ENCODE data around the gene ZEB2. TPM values are rescaled to one million over a fixed set of nuclear protein-coding genes. Genes with fewer than 3 reads are reported as not detected.

The ZEB2 gene
- total RNA-seq, 1 donor from 2014 or later = 6.3 TPM

DNA sequence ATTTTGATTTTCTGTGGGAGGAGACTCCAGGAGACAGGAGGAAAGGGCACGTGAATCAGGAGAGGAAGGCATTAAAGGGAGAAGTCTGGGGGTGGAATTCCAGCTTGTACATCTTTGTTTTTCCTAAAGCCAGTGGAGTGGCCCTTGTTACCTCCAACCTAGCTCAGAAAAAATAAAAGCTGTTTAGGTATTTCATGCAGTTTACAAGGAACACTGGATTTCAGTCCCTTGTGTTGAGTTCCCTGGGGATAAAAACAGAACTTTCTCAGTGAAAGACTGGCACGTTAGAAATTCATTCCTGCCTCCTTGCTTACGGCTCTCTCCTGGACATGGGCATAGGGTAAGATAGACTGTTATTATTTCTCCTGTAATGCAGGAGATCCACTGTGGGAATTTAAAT lies 170.2 kb downstream of the ZEB2 start:
- DNase-seq (ENCODE audit: low read depth) = no peak

DNA sequence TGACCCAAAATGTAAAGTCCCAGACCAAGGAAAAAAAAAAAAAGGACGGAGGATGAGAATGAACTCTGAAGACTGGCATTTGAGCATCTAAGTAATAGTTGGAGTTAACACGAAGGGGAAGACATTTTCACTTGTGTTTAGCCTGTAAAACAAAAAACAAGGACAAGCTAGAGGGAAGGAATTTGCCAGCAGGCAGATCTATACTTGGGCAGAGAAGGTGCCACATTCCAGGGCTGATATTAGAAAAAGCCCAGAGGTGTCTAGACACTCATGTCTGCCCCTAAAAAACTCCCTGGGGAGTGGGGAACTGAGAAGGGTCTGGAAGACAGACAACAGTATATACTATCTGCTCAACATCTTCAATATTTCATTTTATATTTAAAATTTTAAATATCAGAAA lies 171.1 kb downstream of the ZEB2 start:
- DNase-seq (ENCODE audit: low read depth) = no peak
- H3K4me3 ChIP-seq (ENCODE audit: low read depth, low read length) = no peak overlapping the region
- TF ChIP-seq, protein P1, sequence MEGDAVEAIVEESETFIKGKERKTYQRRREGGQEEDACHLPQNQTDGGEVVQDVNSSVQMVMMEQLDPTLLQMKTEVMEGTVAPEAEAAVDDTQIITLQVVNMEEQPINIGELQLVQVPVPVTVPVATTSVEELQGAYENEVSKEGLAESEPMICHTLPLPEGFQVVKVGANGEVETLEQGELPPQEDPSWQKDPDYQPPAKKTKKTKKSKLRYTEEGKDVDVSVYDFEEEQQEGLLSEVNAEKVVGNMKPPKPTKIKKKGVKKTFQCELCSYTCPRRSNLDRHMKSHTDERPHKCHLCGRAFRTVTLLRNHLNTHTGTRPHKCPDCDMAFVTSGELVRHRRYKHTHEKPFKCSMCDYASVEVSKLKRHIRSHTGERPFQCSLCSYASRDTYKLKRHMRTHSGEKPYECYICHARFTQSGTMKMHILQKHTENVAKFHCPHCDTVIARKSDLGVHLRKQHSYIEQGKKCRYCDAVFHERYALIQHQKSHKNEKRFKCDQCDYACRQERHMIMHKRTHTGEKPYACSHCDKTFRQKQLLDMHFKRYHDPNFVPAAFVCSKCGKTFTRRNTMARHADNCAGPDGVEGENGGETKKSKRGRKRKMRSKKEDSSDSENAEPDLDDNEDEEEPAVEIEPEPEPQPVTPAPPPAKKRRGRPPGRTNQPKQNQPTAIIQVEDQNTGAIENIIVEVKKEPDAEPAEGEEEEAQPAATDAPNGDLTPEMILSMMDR (conservative IDR thresholded peaks at IDR 0.05; ENCODE audit: low read depth, low read length) = no peak

More for the DNA sequence above, 170.2 kb downstream of the ZEB2 start:
- no peak overlapping the region for H3K4me3 ChIP-seq (ENCODE audit: low read depth, low read length)
- TF ChIP-seq, protein P1 (conservative IDR thresholded peaks at IDR 0.05; ENCODE audit: low read depth, low read length) = no peak

DNA sequence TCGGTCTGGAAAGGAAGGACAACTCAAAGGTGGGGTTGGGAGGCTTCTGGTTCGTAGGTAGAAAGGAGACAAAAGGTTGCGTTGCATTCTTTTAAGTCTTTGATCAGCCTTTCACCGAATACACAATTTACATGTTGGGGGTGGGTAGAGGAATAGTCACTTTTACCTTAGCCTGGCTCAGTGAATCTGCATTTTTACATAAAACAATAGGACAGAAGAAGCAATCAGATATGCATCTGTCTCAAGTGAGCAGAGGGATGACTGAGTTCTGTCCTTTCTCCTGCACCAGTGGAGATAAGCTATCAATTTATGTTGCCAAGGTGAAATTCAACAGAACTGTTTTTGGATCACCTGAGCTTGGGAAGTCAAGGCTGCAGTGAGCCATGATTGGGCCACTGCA lies 173.7 kb downstream of the ZEB2 start:
- DNase-seq (ENCODE audit: low read depth) = no peak
- TF ChIP-seq, protein P1 (conservative IDR thresholded peaks at IDR 0.05; ENCODE audit: low read depth, low read length) = no peak
- no peak overlapping the region for H3K4me3 ChIP-seq (ENCODE audit: low read depth, low read length)

DNA sequence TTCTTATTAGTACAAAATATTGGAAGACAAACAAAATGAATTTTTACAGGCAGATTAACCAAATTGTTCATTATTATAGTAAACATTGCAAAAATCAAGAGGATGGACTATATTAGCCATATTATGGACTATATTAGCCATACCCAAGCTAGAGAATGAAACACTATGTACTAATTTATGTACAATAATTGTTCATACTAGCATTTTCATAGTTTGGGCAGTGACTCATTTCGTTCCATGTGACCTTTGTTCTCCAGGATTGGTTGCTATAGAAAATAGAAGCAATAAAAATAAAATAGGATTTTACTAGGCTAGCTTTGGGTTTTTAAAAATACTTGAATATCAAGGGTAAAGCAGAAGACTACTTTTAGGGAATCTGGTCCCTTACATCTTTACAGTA lies 176.8 kb downstream of the ZEB2 start:
- DNase-seq (ENCODE audit: low read depth) = no peak
- no peak overlapping the region for H3K4me3 ChIP-seq (ENCODE audit: low read depth, low read length)
- TF ChIP-seq, protein P1 (conservative IDR thresholded peaks at IDR 0.05; ENCODE audit: low read depth, low read length) = no peak

DNA sequence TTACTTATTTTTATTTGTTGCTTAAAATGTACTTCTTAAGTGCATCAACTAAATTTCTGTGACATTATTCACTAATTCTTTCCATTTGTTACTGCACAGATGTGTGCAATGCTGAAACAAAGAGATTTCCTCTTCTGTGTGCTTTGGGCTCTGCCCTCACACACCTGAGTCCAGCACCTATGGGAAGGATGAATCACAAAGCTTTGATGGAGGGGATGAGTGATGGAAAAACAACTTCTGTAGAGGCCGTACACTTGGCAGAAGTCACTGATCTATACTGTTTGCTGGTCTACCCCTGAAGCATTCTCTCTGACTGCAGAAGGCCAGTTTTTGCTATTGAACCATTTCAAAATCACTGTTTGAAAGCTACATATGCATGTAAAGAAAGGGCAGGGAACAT lies 178.4 kb downstream of the ZEB2 start:
- no peak overlapping the region for H3K4me3 ChIP-seq (ENCODE audit: low read depth, low read length)
- TF ChIP-seq, protein P1 (conservative IDR thresholded peaks at IDR 0.05; ENCODE audit: low read depth, low read length) = no peak
- DNase-seq (ENCODE audit: low read depth) = no peak

DNA sequence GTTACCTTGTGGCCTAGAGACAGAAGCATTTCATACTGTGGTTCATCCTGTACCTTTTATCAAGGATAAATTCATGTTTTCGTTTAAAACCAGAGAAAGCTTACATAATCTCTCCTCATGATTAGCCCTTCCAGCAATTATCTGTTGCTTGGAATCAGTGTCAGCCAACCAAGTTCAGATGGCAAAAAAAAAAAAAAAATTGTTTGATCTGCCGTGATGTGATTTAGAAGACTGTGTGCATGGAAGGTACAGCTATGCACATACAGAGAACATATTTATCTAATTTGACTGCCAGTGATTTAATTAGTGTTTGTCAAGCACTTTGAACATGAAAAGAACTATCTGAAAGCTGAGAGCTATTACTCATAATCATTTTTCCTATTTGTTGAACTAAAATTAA lies 180.9 kb downstream of the ZEB2 start:
- TF ChIP-seq, protein P1 (conservative IDR thresholded peaks at IDR 0.05; ENCODE audit: low read depth, low read length) = no peak
- no peak overlapping the region for H3K4me3 ChIP-seq (ENCODE audit: low read depth, low read length)
- DNase-seq (ENCODE audit: low read depth) = no peak

DNA sequence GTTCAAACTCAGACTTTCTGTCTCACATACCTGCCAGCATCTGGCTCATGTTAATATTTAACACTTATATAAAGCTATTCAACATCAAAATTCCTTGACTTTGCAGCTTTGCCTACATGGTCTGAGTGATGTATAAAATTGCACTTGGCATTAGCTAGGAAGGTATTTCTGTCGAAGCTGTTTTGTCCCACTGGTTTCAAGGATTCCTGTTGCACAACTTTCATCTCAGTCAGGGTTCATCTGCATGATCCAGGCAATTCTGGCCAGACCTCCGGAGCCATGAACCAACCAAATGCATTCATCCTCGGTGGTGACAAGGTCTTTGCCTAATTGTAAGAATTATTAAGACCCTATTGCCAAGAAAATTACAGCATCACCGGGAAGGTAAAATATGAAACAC lies 185.4 kb downstream of the ZEB2 start:
- peak; percentile 87 for DNase-seq (ENCODE audit: low read depth)
- H3K4me3 ChIP-seq (ENCODE audit: low read depth, low read length) = no peak overlapping the region
- TF ChIP-seq, protein P1 (conservative IDR thresholded peaks at IDR 0.05; ENCODE audit: low read depth, low read length) = no peak
